22Rv1 (cell line): ENCODE data around the gene ABCC4.

ENCODE experiments used
- CTCF ChIP-seq: fragments of 450-650 bp; IDR thresholded peaks from 2 replicates; pipeline ENCODE4 v1.5.1; 2017; ENCODE audit warnings: mild to moderate bottlenecking
- ZFX ChIP-seq: fragments of 450-650 bp; IDR thresholded peaks from 2 replicates; pipeline ENCODE4 v1.6.1; 2017; ENCODE audit warnings: antibody characterized with exemption, borderline replicate concordance

DNA sequence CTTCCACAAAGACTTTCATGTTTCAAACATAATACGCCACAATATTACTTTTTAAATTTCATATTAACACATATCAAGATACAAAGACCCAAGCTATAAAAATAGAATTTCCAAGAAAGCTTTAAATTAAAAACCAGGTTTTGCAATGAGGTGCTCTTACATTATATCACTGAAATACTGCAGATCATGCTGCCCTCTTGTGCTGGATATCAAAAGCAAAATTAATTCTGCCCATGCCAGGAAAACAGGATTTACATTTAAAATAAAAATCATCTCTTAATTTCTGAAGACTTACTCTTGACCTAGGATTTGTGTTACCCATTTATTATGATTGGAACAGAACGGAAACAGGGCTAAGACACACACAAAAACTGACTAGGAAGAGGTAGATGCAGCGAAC, 145.0 kb downstream of the ABCC4 start:
- TF ChIP-seq CTCF (peak; percentile 75), ZFX (no peak)
